ENCODE results near the gene GJB5.

- TF ChIP-seq POLR2A (IDR thresholded peaks at IDR 0.05) = no peak
- TF ChIP-seq CTCF (IDR thresholded peaks at IDR 0.05) = no peak
- no peak for TF ChIP-seq POLR2AphosphoS5 (IDR thresholded peaks at IDR 0.05)
Observed at GRCh38 chr1:34770891-34771504, 16.2 kb downstream of the GJB5 start.
